Ascending aorta (tissue), 2 donors: Measurements from ENCODE around the gene SRP14. TPM values are rescaled to one million over a fixed set of nuclear protein-coding genes. Genes with fewer than 3 reads are reported as not detected.

ENCODE experiments used
- DNase-seq, 2 donors: peaks; one replicate each; pipeline ENCODE4 v3.0.0-alpha.2; 2019; ENCODE audit warnings: low spot score in 2 of 2
- H3K27ac ChIP-seq, 2 donors: fragments of 200-600 bp; sonication (generic); one replicate each; pipeline ENCODE4 v1.5.1; 2016 to 2017; ENCODE audit warnings: mild to moderate bottlenecking in 1 of 2
- H3K27me3 ChIP-seq: fragments of 200-600 bp; sonication (generic); one replicate; pipeline ENCODE4 v1.5.1; 2017
- H3K36me3 ChIP-seq, 2 donors: fragments of 200-600 bp; sonication (generic); one replicate each; pipeline ENCODE4 v1.5.1; 2016
- H3K4me1 ChIP-seq, 2 donors: fragments of 200-600 bp; sonication (generic); one replicate each; pipeline ENCODE4 v1.5.1; 2016 to 2017; ENCODE audit warnings: mild to moderate bottlenecking in 1 of 2
- H3K4me3 ChIP-seq, 2 donors: fragments of 200-600 bp; sonication (generic); one replicate each; pipeline ENCODE4 v1.5.1; 2016 to 2017; ENCODE audit warnings: mild to moderate bottlenecking in 1 of 2
- H3K9me3 ChIP-seq, 2 donors: fragments of 200-600 bp; sonication (generic); one replicate each; pipeline ENCODE4 v1.5.1; 2016
- intact Hi-C: fragments of 100-400 bp; cut with DNase I; formaldehyde crosslinking; loops from one replicate; pipeline ENCODE4 v1.15.1; 2023
- total RNA-seq: library from RNA; depleted of rRNA; stranded (reverse); fragments of >200 nt; gene quantifications from one replicate; pipeline ENCODE4 v1.1.0, GENCODE V29; 2016
- TF ChIP-seq, protein P1 (sequence below), 3 experiments: fragments of 200-600 bp in 2 of 3; fragments of 450-650 bp in 1 of 3; sonication (generic) in 2 of 3; IDR thresholded peaks; one replicate each; pipeline ENCODE4 v1.5.1; 2016 to 2019; ENCODE audit warnings: antibody characterized with exemption in 3 of 3, mild to moderate bottlenecking in 1 of 3, moderate library complexity in 1 of 3

Gene SRP14
- total RNA-seq, 1 donor from 2014 or later: 365 TPM

DNA sequence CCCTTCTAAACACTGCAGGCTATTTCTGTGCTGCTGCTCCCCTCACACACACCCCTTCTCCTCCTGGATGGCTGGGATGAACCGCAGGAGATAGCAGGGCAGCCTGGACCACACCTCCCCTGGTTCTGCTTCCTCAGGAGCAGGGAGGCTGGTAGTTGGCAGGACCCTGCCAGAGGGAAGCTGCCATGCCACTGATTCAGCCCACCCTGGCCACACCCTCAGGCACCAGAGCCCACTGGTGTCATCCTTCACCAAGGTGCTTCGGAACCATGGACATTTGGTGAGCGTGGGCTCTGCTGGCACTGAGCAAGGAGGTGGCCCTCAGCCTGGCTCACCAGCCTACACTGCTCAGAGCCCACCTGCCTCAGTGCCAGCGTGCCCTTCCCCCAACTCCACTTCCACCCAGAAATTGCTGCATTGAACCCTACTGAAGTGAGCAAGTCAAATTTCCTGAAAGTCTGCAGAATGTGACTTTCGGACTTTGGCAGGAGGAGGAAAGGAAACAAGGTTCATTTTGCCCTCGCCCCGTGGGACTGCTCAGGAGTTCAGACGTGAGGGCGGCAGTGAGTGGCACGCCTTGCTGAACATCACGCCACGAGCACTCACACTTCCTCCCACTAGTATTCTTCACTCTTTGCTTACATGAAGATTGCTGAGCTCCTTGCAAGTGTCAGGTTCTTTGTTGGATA lies 43.4 kb upstream of the SRP14 start:
- intact Hi-C loops: no loop called here
- TF ChIP-seq, protein P1, sequence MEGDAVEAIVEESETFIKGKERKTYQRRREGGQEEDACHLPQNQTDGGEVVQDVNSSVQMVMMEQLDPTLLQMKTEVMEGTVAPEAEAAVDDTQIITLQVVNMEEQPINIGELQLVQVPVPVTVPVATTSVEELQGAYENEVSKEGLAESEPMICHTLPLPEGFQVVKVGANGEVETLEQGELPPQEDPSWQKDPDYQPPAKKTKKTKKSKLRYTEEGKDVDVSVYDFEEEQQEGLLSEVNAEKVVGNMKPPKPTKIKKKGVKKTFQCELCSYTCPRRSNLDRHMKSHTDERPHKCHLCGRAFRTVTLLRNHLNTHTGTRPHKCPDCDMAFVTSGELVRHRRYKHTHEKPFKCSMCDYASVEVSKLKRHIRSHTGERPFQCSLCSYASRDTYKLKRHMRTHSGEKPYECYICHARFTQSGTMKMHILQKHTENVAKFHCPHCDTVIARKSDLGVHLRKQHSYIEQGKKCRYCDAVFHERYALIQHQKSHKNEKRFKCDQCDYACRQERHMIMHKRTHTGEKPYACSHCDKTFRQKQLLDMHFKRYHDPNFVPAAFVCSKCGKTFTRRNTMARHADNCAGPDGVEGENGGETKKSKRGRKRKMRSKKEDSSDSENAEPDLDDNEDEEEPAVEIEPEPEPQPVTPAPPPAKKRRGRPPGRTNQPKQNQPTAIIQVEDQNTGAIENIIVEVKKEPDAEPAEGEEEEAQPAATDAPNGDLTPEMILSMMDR (IDR thresholded peaks at IDR 0.05): no peak
- Histone ChIP-seq H3K27ac (peak overlapping the region; percentile 20 to 41), H3K9me3 (no peaks in the 10 kb centered on the region), H3K36me3 (no peaks in the 10 kb centered on the region), H3K27me3 (no peaks in the 10 kb centered on the region), H3K4me3 (peak overlapping the region; percentile 29 to 46), H3K4me1 (peaks cover 9 to 23% of the 10 kb centered on the region in 2 donors)
- DNase-seq: no peak

DNA sequence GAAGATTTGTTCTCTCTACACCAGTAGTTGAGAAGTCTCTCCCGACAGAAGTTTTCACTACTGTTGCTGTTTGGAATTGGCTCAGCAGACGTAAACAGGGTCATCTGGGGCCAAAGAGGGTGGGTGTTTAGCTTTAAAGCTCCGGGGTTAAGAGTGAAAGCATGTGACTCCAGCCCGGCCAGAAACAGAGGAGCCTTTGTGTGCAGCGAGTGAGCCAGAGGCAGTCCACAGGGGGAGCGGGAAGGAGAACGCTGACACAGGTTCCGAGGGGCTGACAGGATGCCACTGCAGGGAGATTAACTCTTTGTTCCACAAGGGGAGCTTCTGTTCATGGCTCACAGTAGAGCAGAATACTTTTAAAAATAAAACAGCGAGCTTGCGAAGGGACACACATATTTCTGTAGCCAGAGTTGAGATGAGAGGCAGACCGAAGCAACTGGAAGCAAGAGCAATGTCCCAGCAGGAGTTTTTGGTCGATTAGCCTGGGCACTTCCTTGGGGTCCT lies 42.8 kb upstream of the SRP14 start:
- Histone ChIP-seq H3K4me1 (peaks cover 9 to 17% of the 10 kb centered on the region in 2 donors), H3K4me3 (peak overlapping the region; percentile 29 to 46)

DNA sequence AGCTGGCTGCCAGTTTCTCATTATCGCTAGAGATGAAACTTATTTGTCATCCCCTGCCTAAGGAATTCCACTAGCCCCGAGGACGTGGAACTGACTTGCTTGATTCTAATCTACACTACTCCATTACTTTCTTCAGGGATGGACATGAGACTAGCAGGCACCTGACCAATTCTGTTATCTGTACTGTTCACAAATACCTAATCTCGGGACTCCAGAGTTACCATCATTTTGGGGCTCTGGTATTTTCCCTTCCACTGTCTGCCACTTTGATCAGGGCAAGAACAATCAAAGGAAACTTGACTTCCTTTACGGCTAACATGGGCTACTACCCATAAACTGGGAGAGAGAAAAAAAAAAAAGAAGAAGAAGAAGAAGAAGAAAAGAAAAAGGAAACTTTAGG lies 41.9 kb upstream of the SRP14 start:
- Histone ChIP-seq H3K27me3 (no peaks in the 10 kb centered on the region), H3K4me3 (no peak overlapping the region), H3K36me3 (no peaks in the 10 kb centered on the region), H3K9me3 (no peaks in the 10 kb centered on the region), H3K4me1 (peaks cover 9 to 13% of the 10 kb centered on the region in 2 donors), H3K27ac (peak overlapping the region in 1 of 2 donors; percentile 20)
- no peak for DNase-seq
- TF ChIP-seq, protein P1 (IDR thresholded peaks at IDR 0.05): no peak
- intact Hi-C loops: loop anchor here (1.0 kb wide), 1 partner anchor 23 kb away; no protein-coding TSS in a partner anchor

More for the DNA sequence above, 42.8 kb upstream of the SRP14 start:
- DNase-seq: peak in 1 of 2 donors; percentile 79
- Histone ChIP-seq H3K27me3 (no peaks in the 10 kb centered on the region), H3K27ac (peak overlapping the region; percentile 20 to 44), H3K36me3 (no peaks in the 10 kb centered on the region), H3K9me3 (no peaks in the 10 kb centered on the region)
- intact Hi-C loops: loop anchor here (1.0 kb wide), 1 partner anchor 23 kb away; no protein-coding TSS in a partner anchor
- TF ChIP-seq, protein P1 (IDR thresholded peaks at IDR 0.05): no peak

DNA sequence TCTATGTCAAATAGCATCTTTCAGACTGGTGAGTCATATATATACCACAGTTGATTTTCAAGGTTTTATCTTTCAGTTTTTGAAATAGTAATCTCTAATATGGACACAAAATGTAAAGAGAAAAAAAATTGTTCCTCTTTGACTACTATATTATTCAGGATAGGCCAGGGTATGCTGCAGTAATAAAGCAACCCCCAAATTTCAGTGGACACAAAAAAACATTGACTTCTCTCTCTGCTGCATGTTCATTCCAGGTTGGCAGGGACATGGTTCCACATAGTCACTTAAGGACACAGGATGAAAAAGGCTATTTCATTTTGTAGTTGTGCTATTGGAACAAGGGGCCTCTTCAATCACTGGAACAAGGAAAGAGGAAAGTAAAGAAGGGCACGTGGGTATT lies 41.1 kb upstream of the SRP14 start:
- Histone ChIP-seq H3K4me1 (peaks cover 9 to 13% of the 10 kb centered on the region in 2 donors), H3K27me3 (no peaks in the 10 kb centered on the region), H3K27ac (no peak overlapping the region), H3K9me3 (no peaks in the 10 kb centered on the region), H3K4me3 (no peak overlapping the region), H3K36me3 (no peaks in the 10 kb centered on the region)
- DNase-seq: no peak
- TF ChIP-seq, protein P1 (IDR thresholded peaks at IDR 0.05): no peak
- intact Hi-C loops: no loop called here

DNA sequence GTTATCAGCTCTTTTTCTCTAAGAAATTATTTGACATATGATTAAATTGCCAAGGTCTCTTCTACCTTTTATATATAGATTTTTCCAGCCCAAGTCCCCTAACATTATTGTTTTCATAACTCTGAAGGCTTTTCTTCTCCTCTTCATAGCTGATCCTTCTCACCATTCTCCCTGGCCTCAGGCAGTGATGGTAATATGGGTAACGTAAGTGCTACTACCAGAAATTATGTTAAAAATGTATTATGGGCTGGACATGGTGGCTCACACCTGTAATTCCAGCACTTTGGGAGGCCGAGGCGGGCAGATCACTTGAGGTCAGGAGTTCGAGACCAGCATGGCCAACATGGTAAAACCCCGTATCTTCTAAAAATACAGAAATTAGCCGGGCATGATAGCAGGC lies 40.5 kb upstream of the SRP14 start:
- no peak overlapping the region for H3K4me3 ChIP-seq
- DNase-seq: no peak
- TF ChIP-seq, protein P1 (IDR thresholded peaks at IDR 0.05): no peak
- H3K4me1 ChIP-seq: peaks cover 9 to 13% of the 10 kb centered on the region in 2 donors
- no peaks in the 10 kb centered on the region for H3K9me3 ChIP-seq
- H3K27me3 ChIP-seq: no peaks in the 10 kb centered on the region
- H3K36me3 ChIP-seq: no peaks in the 10 kb centered on the region
- intact Hi-C loops: no loop called here
- H3K27ac ChIP-seq: no peak overlapping the region
